Left ventricle myocardium superior (tissue), 1 donor: ENCODE results near the gene RPL32. TPM values are rescaled to one million over a fixed set of nuclear protein-coding genes. Genes with fewer than 3 reads are reported as not detected.
A peak's percentile ranks its signal among the peaks of the same experiment; 100 is the strongest.
"Not testable (repeated sequence)": the region's sequence is repeated elsewhere in the genome, so short reads cannot be mapped to it uniquely, and the experiment has no call there.

ENCODE experiments used
- ATAC-seq: fragments of 200-7000 bp; cut with Tn5 transposase; one replicate; pipeline ENCODE4 v1.9.1; 2020; ENCODE audit warnings: mild to moderate bottlenecking, moderate library complexity
- DNase-seq: peaks from one replicate; pipeline ENCODE4 v3.0.0-alpha.2; 2020
- intact Hi-C: fragments of 100-400 bp; cut with micrococcal nuclease; formaldehyde crosslinking; loops from one replicate; pipeline ENCODE4 v1.11.0; 2022
- long read RNA-seq: library from polyadenylated mRNA; unstranded; transcript quantifications from one replicate; pipeline ENCODE4 v2.0.0, GENCODE V29; 2021
- total RNA-seq: library from RNA; stranded (reverse); fragmentation: NEBNext Ultra II Directional; extraction: Animal tissue kit (Norgen Biotek cat#: 25700); gene quantifications from one replicate; pipeline ENCODE4 v1.2.1, GENCODE V29; 2021
- donor health status: DM: no; HTN: yes; CAD: no; lungs with severe emphysema.

RPL32 gene
- 931 TPM for total RNA-seq
- long read RNA-seq, transcript RPL32-204 (4 exons, 2,117 nt), result major isoform, 332 of 349 reads
- long read RNA-seq, partial matches to known transcripts, result 5 of 349 reads
- long read RNA-seq, other reads (novel, unspliced or antisense), result 7 of 349 reads

DNA sequence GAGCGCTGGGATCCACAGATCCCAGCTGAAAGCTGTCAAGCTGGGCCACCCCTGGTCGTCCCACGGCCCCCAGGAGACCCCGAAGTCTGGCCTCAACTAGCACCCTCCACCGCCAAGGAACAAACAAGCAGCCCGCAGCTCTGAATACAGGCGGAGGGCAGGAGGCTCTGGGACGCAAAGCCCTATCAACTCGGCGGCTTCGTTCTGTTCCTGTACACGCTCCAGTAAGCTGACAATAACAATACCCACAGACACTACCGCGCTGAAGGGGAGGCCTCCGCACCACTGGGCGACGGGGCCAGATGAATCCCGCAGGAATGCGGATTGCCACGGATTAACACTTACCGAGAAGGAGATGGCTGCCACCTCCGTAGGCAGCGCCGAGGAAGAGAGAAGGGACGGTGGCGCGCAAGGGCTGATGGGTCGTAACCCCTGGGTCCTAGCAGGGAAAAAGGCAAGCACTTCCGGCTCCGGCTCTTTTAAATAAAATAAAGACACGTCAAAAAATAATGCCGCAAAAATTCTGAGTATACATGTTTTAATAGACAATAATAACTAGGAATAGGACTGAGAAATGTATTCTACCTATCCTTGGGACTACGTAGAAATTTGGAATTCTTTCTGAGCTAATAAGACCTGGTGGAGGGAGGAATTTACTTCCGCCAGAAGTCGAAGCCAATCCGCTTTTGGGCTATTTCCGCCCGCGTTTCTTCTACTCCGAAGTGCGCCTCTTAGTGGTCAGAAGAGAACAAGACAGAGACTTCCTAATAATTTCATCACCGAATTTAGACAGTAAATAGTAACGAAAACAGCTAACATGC, at the start of gene RPL32:
RPL32 (minus strand) TSS at position 417 of the 821 bp plus-strand sequence. CDS start 1,328 bp downstream, outside the sequence.
- intact Hi-C loops, result no loop called here
- ATAC-seq (peak; percentile 96), DNase-seq (peak; percentile 90)

DNA sequence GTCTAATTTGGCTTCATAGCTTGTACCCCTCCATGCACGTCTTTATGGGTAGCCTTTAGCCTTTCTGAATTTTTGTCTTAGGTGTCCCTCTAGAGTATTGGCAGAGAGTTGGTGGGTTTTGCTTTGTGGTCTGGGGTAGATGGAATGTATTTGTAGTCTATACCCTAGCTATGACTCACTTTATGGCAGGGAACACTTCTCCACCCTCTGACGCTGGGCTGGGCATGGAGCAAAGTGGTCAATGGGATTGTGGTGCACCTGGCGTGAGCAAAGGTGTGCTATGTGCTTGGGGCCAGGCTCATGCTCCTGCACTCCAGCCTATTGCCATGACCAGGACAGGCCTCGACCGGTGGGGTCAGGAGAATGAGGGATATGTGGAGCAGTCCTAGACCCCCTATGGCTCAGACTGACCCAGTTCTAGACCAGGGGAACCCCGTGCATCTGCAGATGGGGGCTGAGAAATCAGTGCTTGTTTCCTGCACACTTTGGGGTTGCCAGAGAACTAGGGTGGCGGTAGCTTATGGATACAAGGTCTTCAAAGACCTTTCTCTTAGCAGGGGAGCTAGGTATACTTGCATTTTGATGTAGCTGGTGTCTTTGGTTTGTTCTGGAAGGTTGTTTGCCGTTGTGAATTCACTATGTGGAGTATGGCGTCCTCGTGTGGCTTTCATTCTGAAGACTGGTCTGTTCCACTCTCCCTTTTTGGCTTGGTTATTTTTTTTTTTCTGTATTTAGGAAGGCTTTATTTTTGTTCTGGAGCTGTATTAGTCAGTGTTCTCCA, 49.4 kb upstream of the RPL32 start:
- DNase-seq (no peak), ATAC-seq (no peak)
- intact Hi-C loops, result loop anchor here (10.0 kb wide), 1 partner anchor 94 kb away; no protein-coding TSS in a partner anchor

DNA sequence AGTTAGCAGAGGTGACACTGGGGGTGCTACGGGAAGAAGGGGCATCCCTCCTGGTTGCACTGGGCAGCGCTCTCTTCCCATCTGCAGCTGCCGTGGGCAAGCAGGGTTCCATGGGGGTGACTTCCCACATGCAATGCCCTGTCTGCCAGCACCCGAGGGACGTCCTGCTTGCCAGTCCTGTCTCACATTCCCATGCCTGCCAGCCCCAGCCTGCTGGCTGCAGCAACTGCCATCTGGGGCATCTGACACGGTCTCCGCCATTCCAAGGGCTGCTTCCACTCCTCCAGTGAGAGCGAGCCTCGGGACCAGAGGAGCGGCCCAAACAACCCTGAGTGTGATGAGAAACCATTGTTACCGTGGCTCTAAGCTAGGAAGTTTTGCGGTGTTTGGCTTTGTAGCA, 45.4 kb upstream of the RPL32 start:
- intact Hi-C loops, result no loop called here
- ATAC-seq (no peak), DNase-seq (no peak)

DNA sequence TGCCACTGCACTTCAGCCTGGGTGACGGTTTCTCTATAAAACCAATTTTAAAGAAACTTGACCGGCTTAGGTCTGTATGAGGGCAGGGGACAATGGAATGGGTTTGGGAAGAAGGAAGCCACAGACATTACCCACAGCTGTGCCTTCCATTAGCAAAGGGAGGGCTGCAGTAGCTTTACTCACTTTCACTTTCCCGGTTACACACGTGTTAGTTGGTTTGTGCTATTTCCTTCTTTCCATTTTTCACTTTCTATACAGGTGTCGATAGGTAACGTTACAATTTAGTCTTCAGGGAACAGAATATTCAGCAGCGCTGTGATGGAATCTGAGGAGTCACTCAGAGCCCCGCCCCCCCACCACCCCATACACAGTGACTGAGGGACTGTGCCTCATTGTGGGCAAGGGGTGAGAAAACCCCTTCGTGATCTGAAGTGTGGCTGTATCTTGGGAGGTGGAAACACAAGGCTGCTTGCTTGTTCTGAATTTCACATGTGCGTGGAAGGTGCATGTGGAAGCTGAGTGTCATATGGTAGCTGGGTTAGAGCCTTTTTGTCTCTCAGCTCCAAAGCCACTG, 44.8 kb upstream of the RPL32 start:
- DNase-seq, result no peak
- no peak for ATAC-seq
- intact Hi-C loops, result no loop called here

DNA sequence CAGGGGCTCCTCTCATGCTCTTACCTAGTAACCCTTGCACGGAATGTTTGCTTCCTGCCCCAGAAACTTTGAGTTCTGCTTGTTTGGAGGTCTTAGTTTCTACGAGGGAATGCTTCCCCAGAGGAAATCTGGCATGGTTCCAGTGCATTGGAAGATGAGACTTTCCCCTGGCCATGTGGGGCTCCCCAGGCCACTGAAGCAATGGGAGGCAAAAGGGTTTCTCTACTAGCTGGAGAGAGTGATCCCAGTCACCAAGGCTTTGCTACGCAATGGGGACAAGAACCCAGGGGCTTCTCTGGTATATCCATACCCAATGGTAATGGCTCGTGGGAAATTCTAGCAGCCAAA, 44.2 kb upstream of the RPL32 start:
- intact Hi-C loops, result no loop called here
- DNase-seq, result no peak
- no peak for ATAC-seq

DNA sequence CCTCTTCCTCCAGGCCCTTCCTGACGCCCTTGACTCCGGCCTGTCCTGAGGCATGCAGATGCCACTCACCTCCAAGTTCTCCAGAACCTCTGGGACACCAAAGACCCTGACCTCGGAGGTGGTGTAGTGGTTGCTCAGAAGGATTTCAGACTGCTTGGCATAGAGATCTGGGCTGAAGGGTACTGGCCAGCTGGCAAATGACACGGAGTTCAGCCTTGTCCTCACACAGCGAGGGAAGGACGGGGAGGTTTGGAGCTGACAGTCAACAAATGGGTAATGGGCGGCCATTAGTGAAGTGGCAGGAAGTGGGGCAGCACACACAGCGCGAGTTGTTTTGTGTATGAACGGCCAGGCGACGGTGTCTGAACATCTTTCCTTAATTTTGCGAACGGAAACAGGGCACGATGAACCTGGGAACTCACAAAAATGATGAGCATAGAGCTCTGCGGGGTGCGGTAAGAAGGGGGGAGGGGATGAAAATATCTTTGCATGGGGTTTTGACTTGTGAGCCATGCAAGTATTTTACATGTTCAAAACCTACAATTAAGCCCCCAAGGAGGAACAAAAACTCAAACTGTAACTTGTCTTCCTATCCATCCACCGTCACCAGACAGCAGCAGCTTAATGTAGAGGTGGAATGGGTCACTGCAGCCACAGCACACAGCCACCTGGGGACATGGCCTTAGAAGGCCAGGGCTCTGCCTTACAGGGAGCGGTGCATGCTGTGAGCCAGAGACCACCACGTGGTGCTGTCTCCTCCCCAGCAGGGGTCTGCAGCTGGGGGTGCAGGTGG, 43.6 kb upstream of the RPL32 start:
- no peak for ATAC-seq
- no peak for DNase-seq
- intact Hi-C loops, result no loop called here

DNA sequence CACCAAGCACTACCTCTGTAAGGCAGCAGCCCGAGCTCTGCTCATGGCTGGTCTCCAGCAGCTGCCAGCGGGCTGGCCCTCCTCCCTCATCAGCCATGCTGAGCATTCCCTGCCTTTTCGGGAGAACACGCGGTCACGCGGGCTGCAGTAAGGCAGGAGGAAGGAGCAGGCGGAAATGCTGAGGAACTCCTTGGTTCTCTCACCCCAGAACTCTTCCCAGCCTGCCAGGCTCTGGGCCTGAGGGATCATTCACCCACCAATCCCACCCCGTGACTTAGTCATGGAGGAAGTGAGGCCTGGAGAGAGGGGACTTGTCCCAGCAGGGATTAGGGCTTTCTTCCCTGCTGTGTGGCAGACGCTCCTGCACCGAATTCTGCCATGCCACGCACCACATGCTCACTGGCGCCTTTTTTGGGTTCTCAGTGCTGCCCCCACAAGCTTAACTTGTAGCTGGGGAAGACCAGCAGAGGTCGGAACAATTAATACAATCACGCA, 42.9 kb upstream of the RPL32 start:
- intact Hi-C loops, result no loop called here
- DNase-seq (peak; percentile 78), ATAC-seq (peak; percentile 95)

DNA sequence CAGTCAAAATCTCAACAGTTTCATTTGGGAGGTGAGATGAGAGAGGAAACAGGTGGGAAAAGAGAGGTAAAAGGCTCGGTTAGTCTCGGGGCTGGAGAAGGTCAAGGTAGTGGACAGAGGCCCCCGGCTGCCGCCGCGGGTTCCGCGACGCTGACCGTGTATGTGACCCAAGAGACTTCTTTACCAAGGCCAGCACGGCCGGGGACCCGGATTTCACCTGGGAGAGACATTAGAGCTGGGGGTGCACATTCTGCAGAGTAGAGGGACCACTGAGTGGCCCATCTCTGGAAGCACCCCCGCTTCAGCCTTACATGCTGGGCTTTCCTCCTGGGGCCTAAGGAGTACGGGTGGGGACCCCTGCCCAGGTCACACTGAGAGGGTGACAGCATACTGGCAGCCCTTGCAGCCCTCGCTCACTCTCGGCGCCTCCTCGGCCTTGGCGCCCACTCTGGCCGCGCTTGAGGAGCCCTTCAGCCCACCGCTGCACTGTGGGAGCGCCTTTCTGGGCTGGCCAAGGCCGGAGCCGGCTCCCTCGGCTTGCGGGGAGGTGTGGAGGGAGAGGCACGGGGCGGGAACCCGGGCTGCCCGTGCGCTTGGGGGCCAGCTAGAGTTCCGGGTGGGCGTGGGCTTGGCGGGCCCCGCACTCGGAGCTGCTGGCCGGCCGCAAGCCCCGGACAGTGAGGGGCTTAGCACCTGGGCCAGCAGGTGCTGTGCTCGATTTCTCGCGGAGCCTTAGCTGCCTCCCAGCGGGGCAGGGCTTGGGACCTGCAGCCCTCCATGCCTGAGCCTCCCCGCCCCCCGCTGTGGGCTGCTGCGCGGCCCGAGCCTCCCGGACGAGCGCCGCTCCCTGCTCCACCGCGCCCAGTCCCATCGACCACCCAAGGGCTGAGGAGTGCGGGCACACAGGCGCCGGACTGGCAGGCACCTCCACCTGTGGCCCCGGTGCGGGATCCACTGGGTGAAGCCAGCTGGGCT, 41.3 kb upstream of the RPL32 start:
- no peak for DNase-seq

DNA sequence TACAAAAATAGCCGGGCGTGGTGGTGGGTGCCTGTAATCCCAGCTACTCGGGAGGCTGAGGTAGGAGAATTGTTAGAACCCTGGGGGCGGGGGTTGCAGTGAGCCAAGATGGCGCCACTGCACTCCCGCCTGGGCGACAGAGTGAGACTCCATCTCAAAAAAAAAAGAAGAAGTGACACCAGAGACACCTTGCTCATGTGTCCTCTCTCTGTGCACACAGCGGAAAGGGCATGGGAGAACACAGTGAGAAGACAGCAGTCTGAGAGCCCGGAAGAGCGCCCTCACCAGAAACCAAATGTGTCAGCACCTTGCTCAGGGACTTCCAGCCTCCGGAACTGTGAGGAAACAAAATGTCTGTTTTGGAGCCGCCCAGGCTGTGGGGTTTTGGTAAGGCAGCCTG, 40.5 kb upstream of the RPL32 start:
- intact Hi-C loops, DNase-seq, ATAC-seq: not testable (repeated sequence)

More for the DNA sequence above, 41.3 kb upstream of the RPL32 start:
- intact Hi-C loops, result no loop called here
- no peak for ATAC-seq

DNA sequence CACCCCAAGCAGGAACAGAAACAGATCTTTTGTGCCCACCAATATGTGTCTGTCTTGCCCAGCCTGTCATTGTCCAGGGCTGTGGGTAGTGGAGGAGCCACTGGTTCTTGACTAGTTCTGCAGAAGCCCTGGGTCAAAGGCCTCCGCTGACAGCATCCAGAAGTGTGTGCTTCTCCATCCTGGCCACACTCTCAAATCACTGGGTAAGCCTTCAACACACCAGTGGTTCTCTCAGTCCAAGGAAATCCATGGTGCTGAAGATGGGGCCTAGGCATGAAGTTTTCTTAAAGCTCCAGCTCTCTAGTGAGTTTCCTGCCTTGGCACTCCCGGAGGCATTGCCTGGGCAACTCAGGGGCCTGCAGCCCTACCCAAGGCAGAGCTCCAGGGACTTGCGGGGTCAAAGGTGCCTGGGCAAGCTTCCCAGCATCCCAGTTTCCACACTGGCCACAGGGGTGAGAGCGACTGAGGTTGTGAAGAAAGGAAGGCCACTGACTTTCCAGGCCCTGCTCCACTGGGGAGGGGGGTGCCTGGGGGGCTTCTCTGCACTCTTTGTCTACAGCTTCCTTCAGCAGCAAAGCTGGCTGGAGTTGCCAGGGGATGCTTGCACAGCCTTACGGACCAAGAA, 37.9 kb upstream of the RPL32 start:
- DNase-seq (no peak), ATAC-seq (no peak)
- intact Hi-C loops, result no loop called here

DNA sequence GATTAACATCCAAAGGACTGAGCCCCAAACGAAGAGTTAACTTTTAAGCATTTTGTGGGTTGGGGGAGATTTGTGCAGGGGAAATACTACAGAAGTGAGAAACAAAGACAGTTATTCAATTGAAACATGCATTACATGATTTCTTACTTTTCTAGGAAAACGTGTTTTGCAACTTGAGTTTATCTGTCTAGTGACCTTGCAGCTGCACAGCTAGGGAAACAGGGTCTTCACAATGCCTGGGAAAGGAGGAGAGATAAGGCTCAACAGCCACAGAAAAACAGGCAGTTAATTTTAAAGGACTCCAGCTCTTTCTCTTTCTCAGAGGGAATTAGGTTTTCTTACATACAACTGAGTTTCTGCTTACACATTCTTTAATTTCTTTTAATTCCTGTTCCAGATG, 37.4 kb upstream of the RPL32 start:
- ATAC-seq, intact Hi-C loops, DNase-seq: not testable (repeated sequence)

DNA sequence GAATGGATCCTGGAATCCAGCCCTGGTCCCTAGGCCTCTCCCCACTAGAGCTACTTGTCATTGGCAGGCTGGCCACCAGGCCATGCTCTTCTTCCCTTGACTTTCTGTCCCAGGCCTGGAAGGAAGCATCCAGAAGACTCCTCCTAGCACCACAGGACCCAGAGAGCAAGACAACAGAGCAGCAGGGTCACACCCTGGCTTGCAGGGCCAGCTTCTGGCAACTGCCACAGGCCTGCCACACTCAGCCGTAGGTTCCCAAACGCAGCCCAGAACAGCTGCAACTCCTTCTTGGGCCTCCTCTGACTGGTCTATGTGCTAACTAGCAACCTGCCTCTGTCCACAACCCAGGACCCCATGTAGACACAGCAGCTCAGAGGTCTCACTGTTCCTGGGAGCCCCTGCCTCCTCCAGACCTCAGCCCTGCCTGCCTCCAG, 36.8 kb upstream of the RPL32 start:
- DNase-seq (no peak), ATAC-seq (no peak)
- intact Hi-C loops, result no loop called here

DNA sequence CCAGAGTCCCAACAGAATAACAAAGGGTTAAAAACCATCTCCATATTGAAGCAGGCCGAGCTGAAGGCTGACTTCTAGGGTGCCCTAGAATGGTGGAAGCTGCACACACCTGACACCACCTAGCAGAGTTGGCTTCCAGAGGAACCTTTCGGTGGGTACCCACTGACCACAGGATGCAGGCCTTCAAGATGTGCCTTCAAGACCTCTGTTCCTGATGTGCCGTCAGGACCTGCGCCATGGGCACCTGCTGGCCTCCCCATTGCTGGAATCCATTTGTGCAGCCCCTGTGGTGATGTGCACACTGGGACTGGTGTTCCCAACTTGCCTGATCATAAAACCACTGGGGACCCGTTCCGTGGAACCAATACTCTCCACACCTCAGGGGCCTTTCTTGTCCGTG, 35.7 kb upstream of the RPL32 start:
- intact Hi-C loops, result no loop called here
- ATAC-seq (no peak), DNase-seq (no peak)

DNA sequence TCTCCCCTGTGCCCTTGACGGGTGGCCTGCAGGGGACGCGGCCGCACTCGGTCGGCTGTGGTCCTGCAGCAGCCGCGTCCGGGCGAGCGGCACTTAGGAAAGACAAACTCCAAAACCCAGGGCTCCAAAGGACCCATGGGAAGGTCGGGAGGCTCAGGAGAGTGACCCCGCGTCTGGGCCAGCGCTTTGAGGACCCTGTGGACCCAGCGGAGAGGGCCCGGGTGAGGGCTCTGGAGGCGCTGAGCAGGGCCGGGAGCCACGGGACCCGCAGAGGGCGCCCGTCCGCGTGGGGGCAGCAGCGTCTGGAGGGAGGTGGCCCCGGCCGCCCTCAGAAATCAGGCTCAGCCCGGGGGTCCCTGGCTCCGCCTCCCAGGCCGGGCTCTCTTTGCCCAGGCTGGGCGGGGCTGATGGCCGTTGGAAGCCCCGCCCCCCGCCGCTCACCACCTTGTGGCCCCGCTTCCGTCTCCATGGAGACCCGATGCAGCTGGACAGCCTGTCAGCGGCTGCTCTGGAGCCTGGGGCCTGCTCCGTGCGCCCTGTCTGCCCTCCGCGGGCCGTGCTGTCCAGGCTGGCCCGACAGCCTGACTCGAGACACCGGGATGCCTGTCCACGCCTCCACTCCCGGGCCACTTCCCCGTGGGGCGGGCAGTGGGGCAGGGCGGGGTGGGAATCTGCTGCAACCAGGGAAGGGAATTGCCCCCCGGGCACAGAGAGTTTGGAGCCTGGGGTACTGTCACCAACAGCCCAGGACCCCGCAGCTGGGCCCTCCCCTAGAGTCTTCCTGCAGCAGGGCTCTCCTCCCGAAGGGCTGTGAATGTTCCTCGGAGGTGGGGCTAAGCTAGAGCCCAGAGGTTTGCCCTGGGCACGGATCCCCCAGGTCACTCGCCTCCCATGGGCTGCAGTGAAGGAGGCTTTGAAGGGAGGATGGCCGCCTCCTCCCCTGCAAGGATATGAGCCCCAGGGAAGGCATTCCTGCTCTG, 34.8 kb upstream of the RPL32 start:
- ATAC-seq, result peak; percentile 84
- peak; percentile 76 for DNase-seq
- intact Hi-C loops, result no loop called here

DNA sequence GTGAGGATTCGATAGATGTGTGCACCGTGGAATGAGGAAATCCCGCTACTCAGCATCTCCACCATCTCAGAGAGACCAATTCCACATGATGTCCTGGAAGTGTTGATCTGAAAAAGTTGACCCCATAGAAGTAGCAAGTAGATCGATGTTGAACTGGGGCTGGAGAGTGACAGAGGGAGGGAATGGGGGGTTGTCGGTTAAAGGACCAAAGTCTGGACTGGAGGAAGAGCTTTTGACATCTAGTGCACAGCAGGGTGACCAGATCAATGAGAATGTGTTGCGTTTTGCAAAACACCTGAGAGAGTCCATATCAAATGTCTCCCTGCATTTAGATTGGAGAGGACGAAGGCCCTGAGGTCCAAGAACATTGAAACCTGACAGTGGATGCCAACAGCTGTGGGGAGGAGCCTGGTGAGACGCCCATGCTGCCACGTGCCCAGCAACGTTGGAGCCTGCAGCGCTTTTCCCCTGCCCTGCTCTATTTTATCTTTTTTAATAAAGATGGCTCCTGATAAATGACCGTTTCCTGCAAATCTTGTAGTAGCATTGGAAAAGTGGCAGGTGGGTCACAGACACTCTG, 30.1 kb upstream of the RPL32 start:
- DNase-seq (no peak), ATAC-seq (no peak)
- intact Hi-C loops, result no loop called here

DNA sequence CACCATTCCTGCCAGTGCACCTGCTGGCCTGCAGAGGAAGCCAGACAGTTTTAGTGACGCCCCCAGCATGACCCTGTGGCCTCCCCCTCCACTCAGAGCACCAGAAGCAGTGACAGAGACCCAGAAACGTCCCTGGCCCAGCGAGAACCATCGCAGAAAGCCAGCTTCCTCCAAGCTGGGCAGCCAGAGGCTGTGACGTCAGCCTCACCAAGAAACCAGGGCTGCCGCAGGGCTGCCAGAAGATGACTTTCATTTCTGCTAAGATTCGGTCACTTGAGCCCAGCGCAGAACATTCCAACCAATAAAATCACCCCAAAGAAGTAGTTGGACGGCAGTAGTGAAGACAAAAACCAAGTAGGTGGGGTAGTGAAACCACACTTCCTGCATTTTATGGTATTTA, 29.6 kb upstream of the RPL32 start:
- intact Hi-C loops, result no loop called here
- DNase-seq (peak; percentile 65), ATAC-seq (no peak)
